ENCODE results near the gene ZNF780A.
"Not testable (repeated sequence)": the region's sequence is repeated elsewhere in the genome, so short reads cannot be mapped to it uniquely, and the experiment has no call there.

ZNF780A gene

GRCh38 chr19:40116075-40116474 lies 25.3 kb upstream of the ZNF780A start:
- Histone ChIP-seq H3K27ac (no peak overlapping the region), H3K27me3 (no peaks in the 10 kb centered on the region), H3K9ac (no peak overlapping the region), H3K36me3 (no peaks in the 10 kb centered on the region), H3K4me2 (no peak overlapping the region), H3K4me1 (no peaks in the 10 kb centered on the region), H3K9me3 (replicated peaks in 1 of 11) (peaks cover 35 to 50% (median 45%) of the 10 kb centered on the region in 11 experiments), H3K4me3 (no peak overlapping the region), H4K20me1 (no peaks in the 10 kb centered on the region)
- TF ChIP-seq Cebpa-rat (IDR thresholded peaks at IDR 0.05), result no peak

DNA sequence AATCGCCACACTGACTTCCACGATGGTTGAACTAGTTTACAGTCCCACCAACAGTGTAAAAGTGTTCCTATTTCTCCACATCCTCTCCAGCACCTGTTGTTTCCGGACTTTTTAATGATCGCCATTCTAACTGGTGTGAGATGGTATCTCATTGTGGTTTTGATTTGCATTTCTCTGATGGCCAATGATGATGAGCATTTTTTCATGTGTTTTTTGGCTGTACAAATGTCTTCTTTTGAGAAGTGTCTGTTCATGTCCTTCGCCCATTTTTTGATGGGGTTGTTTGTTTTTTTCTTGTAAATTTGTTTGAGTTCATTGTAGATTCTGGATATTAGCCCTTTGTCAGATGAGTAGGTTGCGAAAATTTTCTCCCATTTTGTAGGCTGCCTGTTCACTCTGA lies 23.4 kb upstream of the ZNF780A start:
- H4K20me1 ChIP-seq, H3K36me3 ChIP-seq, H3K4me1 ChIP-seq, H3K27ac ChIP-seq, H3K9ac ChIP-seq, H3K27me3 ChIP-seq, H3K4me3 ChIP-seq, H3K4me2 ChIP-seq: not testable (repeated sequence)
- peaks cover 43 to 64% (median 58%) of the 10 kb centered on the region in 11 experiments for H3K9me3 ChIP-seq (replicated peaks in 1 of 11)

GRCh38 chr19:40112271-40112670 lies 21.5 kb upstream of the ZNF780A start:
- H3K36me3 ChIP-seq, H3K4me3 ChIP-seq, H3K4me1 ChIP-seq, H4K20me1 ChIP-seq, H3K27me3 ChIP-seq, H3K4me2 ChIP-seq, H3K9ac ChIP-seq, H3K27ac ChIP-seq: not testable (repeated sequence)
- H3K9me3 ChIP-seq (replicated peaks in 1 of 11), result peaks cover 43 to 64% (median 58%) of the 10 kb centered on the region in 11 experiments

GRCh38 chr19:40110570-40110969 lies 19.8 kb upstream of the ZNF780A start:
- Histone ChIP-seq H3K4me2 (no peak overlapping the region), H3K4me1 (no peaks in the 10 kb centered on the region), H3K4me3 (no peak overlapping the region), H4K20me1 (no peaks in the 10 kb centered on the region), H3K27me3 (no peaks in the 10 kb centered on the region), H3K9ac (no peak overlapping the region), H3K27ac (no peak overlapping the region), H3K36me3 (no peaks in the 10 kb centered on the region), H3K9me3 (replicated peaks in 1 of 11) (peaks cover 39 to 63% (median 55%) of the 10 kb centered on the region in 11 experiments)
- TF ChIP-seq Cebpa-rat (IDR thresholded peaks at IDR 0.05), result no peak

DNA sequence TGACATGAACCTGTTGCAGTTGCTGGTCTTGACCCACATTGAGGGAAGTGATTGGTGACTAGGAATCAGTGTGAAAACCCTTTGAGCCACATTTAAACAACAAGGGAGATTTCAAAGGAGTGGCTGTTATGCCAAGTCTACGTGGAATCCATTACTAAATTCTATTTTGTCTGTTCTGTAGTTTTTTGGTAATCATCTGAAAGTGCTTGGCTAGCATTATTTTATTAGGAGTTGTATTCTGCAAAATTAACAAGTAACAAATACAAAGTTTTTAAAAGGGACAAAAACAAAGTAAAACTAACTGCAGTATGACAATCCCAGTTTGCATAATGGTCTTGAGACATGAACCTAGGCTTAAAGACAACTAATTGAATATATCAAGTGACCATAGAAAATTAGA lies 14.0 kb upstream of the ZNF780A start:
- Histone ChIP-seq H3K9ac (no peak overlapping the region), H3K36me3 (no peaks in the 10 kb centered on the region), H3K27me3 (no peaks in the 10 kb centered on the region), H3K9me3 (replicated peaks in 1 of 11) (peaks cover under 1 to 18% (median 10%) of the 10 kb centered on the region in 11 experiments; a peak in 15 of 22 replicates), H3K4me1 (no peaks in the 10 kb centered on the region), H4K20me1 (no peaks in the 10 kb centered on the region), H3K4me3 (no peak overlapping the region), H3K27ac (no peak overlapping the region), H3K4me2 (no peak overlapping the region)
- no peak for TF ChIP-seq Cebpa-rat (IDR thresholded peaks at IDR 0.05)

GRCh38 chr19:40103600-40103999 lies 12.9 kb upstream of the ZNF780A start:
- TF ChIP-seq Cebpa-rat (IDR thresholded peaks at IDR 0.05), result no peak
- Histone ChIP-seq H3K9ac (no peak overlapping the region), H4K20me1 (no peaks in the 10 kb centered on the region), H3K36me3 (no peaks in the 10 kb centered on the region), H3K27ac (no peak overlapping the region), H3K27me3 (no peaks in the 10 kb centered on the region), H3K4me2 (no peak overlapping the region), H3K4me3 (no peak overlapping the region), H3K9me3 (replicated peaks in 1 of 11) (peaks cover 0 to 17% (median 8%) of the 10 kb centered on the region in 11 experiments; a peak in 10 of 22 replicates), H3K4me1 (peaks cover 0 to 2% (median 0%) of the 10 kb centered on the region in 10 experiments; a peak in 2 of 20 replicates)

- Histone ChIP-seq H3K9ac (no peak overlapping the region), H3K4me3 (no peak overlapping the region), H3K4me2 (no peak overlapping the region), H3K27me3 (no peaks in the 10 kb centered on the region), H3K27ac (no peak overlapping the region), H3K9me3 (replicated peaks in 1 of 11) (peaks cover 0 to 22% (median 8%) of the 10 kb centered on the region in 11 experiments; a peak in 11 of 22 replicates), H3K4me1 (peaks cover 0 to 6% (median 0%) of the 10 kb centered on the region in 10 experiments; a peak in 2 of 20 replicates), H3K36me3 (no peaks in the 10 kb centered on the region), H4K20me1 (no peaks in the 10 kb centered on the region)
- TF ChIP-seq Cebpa-rat (IDR thresholded peaks at IDR 0.05), result no peak
Observed at GRCh38 chr19:40101813-40102212, 11.1 kb upstream of the ZNF780A start.

GRCh38 chr19:40093416-40093815 lies 2.7 kb upstream of the ZNF780A start:
- Histone ChIP-seq H4K20me1 (no peaks in the 10 kb centered on the region; a peak in 1 of 22 replicates), H3K27ac (no peak overlapping the region), H3K4me2 (no peak overlapping the region), H3K9ac (no peak overlapping the region), H3K4me3 (no peak overlapping the region), H3K36me3 (peaks cover 0 to 8% (median 5%) of the 10 kb centered on the region in 11 experiments; a peak in 16 of 22 replicates), H3K4me1 (peaks cover 10 to 22% (median 13%) of the 10 kb centered on the region in 10 experiments), H3K27me3 (no peaks in the 10 kb centered on the region), H3K9me3 (replicated peaks in 1 of 11) (peaks cover 17 to 29% (median 22%) of the 10 kb centered on the region in 11 experiments)
- TF ChIP-seq Cebpa-rat (IDR thresholded peaks at IDR 0.05), result no peak

GRCh38 chr19:40091205-40092129 lies 724 bp upstream of the ZNF780A start:
- Histone ChIP-seq H4K20me1 (peaks cover 0 to 8% (median 0%) of the 10 kb centered on the region in 11 experiments; a peak in 2 of 22 replicates), H3K4me3 (peak overlapping the region; percentile 68 to 87 (median 81)), H3K27me3 (no peaks in the 10 kb centered on the region), H3K36me3 (peaks cover 0 to 25% (median 12%) of the 10 kb centered on the region in 11 experiments; a peak in 17 of 22 replicates), H3K9me3 (replicated peaks in 1 of 11) (peaks cover 24 to 37% (median 30%) of the 10 kb centered on the region in 11 experiments), H3K9ac (peak overlapping the region; percentile 83 to 93 (median 86)), H3K4me1 (peaks cover 10 to 23% (median 13%) of the 10 kb centered on the region in 10 experiments), H3K27ac (peak overlapping the region; percentile 75 to 93 (median 86)), H3K4me2 (peak overlapping the region; percentile 83 to 93 (median 88))
- no peak for TF ChIP-seq Cebpa-rat (IDR thresholded peaks at IDR 0.05)
